ENCODE results near the gene FOSL2.

FOSL2 gene

DNA sequence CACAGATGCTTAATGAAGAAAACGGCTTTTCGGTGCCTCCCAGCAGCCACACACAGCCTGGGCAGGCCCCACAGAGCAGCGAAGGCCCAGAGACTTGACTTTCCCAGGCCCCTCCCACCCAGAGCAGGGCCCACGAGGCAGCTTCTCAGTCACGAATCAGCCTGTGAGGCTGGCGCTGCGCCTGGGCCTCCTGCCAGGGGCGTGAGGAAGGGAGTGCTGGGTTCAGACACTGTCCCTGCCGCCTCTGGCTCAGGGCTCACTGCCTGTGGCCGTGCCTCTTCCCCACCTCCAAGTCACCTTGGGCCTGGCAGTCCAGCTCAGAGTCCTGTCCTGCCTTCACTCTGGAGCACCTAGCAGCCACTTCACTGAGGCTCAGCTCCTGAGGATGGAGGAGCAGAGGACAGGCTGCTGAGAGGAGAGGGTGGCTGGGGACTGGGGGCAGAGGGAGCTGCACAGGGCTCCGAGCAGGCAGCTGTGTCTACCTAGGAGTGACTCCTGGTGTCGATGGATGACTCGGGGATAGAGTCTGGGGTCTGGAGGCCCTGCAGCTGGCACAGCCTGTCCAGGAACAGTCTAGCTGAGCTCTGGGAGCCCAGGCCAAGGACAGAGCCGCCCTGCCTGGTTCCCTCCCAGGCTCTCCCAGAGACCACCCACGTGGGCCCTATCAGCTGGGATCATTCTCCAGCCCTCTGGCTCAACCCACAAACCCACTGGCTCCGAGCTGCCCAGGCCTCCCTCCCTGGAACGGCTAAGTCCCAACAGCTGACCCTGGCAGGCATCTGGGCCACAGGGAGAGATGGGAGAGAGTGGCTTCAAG is 36.4 kb upstream of the FOSL2 start:
- DNase-seq (ENCODE audit: low read depth), result peak; percentile 76
- no peak overlapping the region for H3K4me3 ChIP-seq (ENCODE audit: low read depth, low read length)

- H3K4me3 ChIP-seq (ENCODE audit: low read depth, low read length), result no peak overlapping the region
- DNase-seq (ENCODE audit: low read depth), result no peak
Observed at GRCh38 chr2:28357055-28357454, 35.6 kb upstream of the FOSL2 start.

DNA sequence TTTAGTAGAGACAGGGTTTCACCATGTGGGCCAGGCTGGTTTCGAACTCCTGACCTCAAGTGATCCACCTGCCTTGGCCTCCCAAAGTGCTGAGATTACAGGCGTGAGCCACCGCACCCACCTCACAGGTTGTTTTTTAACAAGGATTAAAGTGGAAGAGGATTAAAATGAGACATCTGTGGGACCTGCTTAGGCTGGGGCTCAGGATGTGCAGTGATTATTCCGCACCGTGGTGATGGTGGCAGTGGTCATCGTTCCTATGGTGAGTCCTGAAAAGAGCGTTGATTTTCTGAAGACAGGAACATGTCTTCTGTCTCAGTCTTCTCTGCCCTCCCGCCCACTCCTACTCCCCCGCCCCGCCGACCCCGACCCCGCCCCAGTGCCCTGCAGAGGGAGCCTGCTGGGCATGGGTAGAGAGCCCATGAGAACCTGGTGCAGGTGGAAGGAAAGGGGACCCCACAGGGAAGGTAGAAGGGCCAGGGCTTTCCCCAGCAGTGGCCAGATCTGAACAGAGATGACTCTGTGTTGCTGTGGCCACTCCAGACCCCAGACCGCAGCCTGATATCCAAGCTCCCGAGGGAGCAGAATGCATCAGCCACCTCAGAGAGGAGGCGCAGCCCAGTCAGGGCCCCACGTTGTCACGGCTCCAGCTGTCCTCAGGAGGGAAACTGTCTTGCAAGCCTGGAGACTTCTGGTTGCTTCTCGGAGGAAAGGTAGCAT is 34.5 kb upstream of the FOSL2 start:
- DNase-seq (ENCODE audit: low read depth), result no peak
- H3K4me3 ChIP-seq (ENCODE audit: low read depth, low read length), result no peak overlapping the region

DNA sequence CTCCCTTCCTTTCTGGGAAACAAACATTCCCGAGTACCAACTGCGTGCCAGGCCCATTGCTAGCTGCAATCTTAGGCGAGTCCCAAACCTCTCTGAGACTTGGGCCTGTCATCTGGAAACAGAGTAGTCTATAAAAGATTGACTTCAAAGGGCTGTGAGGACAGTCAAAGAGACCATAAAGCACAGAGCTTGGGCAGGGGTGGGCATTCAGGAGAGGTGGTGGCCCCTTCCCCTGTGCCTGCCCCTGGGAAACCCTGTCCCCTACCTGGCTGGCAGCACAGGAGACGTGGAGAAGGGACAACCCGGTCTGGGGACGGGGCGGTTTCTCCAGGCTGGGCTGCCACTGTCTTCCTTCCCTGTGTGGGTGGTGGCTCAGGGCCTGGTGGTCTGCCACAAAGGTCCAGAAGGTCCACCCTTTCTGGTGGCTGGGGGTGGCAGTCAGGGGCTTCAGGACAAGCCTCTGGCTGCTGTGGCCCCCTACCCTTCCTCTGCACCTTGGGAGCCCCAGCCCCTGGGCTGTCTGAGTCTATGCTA is 33.9 kb upstream of the FOSL2 start:
- H3K4me3 ChIP-seq (ENCODE audit: low read depth, low read length), result no peak overlapping the region
- no peak for DNase-seq (ENCODE audit: low read depth)

- H3K4me3 ChIP-seq (ENCODE audit: low read depth, low read length), result no peak overlapping the region
- DNase-seq (ENCODE audit: low read depth), result no peak
Observed at GRCh38 chr2:28359222-28360057, 33.2 kb upstream of the FOSL2 start.

DNA sequence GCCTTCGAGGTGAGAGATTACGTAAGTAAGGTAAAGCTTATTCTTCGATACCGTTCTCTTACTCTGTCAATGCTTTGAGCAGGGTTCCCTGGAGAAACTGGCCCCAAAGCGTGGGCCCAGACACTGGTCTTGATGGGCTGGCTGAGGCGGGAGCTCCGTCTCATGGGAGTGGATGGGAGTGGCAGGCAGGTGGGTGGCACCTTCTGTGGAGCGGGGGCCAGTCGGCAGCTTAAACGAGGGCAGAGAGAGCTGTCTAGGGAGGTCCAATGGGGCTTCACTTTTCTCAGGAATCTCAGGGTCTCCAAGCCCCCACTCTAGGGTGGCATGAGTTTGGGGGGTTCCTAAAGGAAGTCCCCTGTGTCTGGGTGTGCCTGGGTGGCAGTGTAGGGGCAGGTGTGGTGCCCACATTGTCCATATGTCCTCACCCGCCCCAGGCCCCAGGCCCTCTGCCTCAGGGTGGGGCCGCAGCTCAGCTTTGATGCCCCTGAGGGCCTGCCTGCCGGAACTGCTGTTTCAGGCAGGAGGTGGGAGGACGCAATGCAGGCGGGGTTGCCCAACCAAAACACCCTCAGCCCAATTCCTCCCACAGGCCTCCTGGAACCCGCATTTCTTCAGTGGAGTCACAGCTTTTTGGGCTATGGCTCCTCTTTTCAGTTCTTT is 32.5 kb upstream of the FOSL2 start:
- DNase-seq (ENCODE audit: low read depth), result no peak
- no peak overlapping the region for H3K4me3 ChIP-seq (ENCODE audit: low read depth, low read length)

GRCh38 chr2:28360718-28361293 is 31.9 kb upstream of the FOSL2 start:
- H3K4me3 ChIP-seq (ENCODE audit: low read depth, low read length), result no peak overlapping the region
- peak; percentile 68 for DNase-seq (ENCODE audit: low read depth)

- H3K4me3 ChIP-seq (ENCODE audit: low read depth, low read length), result no peak overlapping the region
- no peak for DNase-seq (ENCODE audit: low read depth)
Observed at GRCh38 chr2:28361991-28362710, 30.5 kb upstream of the FOSL2 start.

DNA sequence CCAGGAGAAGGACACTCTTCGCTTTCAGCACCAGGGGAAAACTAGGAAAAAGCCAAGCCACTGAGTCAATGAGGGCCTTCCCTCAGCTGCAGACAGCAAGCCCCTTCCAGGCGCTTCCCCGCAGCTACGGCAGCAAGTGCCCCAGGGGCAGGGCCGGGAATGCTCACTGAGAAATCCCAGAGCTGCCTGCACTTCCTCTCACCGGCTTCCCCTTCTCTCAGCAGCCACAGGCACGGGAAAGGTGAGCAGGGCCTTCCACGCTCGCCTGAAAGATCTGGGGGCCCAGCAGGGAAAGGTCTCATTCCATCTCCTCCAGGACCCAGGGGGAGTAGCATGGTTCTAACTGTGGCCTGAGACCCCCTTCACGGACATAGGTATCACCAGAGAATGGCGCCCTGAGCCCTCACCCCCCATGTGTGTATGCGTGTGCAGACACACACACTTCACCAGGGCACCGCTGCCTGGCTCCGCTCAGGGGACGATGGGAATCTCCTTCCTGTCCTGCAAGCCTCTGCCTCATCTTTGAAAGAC is 29.6 kb upstream of the FOSL2 start:
- H3K4me3 ChIP-seq (ENCODE audit: low read depth, low read length), result no peak overlapping the region
- DNase-seq (ENCODE audit: low read depth), result no peak

GRCh38 chr2:28363686-28364280 is 28.9 kb upstream of the FOSL2 start:
- no peak overlapping the region for H3K4me3 ChIP-seq (ENCODE audit: low read depth, low read length)
- no peak for DNase-seq (ENCODE audit: low read depth)

GRCh38 chr2:28364610-28365009 is 28.0 kb upstream of the FOSL2 start:
- no peak overlapping the region for H3K4me3 ChIP-seq (ENCODE audit: low read depth, low read length)
- no peak for DNase-seq (ENCODE audit: low read depth)

DNA sequence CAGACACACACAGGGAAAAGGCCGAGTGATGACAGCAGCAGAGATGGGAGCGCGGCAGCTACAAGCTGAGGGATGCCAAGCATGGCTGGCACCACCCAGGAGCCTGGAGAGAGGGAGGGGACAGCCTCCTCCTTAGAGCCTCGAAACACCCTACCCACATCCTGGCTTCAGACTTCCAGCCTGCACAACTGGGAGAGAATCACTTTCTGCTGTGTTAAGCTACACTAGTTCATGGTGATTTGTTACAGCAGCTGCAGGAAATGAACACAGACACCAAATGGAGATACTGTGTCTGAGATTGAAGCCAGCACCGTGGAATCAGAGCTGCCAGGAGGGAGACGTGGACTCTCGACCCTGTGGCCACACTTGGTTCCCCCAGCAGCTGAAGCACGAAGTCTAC is 27.5 kb upstream of the FOSL2 start:
- no peak for DNase-seq (ENCODE audit: low read depth)

DNA sequence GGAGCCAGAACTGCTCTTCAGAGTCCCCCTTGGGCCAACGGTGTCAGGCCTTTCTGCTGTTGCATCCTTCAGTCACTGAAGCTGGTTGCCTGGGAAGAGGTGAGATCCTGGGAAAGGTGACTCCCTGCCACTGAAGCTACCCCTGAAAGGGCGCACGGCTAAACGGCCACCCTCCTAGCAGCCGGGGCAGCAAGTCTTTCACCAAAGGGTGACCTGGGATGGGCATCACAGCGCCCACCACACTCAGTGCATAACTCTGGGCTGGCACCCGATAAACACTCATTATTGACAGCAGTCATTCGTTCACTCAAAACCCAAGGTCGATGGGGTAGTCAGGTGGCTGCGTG is 26.5 kb upstream of the FOSL2 start:
- no peak overlapping the region for H3K4me3 ChIP-seq (ENCODE audit: low read depth, low read length)
- no peak for DNase-seq (ENCODE audit: low read depth)

More for the DNA sequence above, 27.5 kb upstream of the FOSL2 start:
- no peak overlapping the region for H3K4me3 ChIP-seq (ENCODE audit: low read depth, low read length)

- DNase-seq (ENCODE audit: low read depth), result no peak
- H3K4me3 ChIP-seq (ENCODE audit: low read depth, low read length), result no peak overlapping the region
Observed at GRCh38 chr2:28366496-28367282, 26.0 kb upstream of the FOSL2 start.

- no peak for DNase-seq (ENCODE audit: low read depth)
- H3K4me3 ChIP-seq (ENCODE audit: low read depth, low read length), result no peak overlapping the region
Observed at GRCh38 chr2:28367667-28368356, 24.8 kb upstream of the FOSL2 start.

DNA sequence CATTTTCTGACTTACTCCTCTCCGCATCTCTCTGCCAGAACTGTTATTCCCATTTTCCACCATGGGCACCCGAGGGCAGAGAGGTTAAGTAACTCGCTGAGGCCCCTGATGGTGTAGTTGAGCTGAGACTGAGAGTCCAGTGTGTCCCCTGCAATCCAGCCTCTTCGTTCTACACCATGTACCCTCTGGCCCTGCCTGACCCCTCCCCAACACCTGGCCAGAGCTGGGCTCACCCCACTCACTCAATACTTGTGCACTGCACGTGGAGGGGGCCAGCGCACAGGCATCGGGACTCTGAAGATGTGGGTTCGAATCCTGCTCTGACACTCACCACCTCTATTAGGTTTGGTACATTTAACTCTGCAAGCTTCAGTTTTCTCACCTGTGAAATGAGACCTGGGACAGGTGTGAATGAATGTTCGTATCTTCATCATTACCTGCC is 24.3 kb upstream of the FOSL2 start:
- DNase-seq (ENCODE audit: low read depth), result no peak
- H3K4me3 ChIP-seq (ENCODE audit: low read depth, low read length), result no peak overlapping the region

DNA sequence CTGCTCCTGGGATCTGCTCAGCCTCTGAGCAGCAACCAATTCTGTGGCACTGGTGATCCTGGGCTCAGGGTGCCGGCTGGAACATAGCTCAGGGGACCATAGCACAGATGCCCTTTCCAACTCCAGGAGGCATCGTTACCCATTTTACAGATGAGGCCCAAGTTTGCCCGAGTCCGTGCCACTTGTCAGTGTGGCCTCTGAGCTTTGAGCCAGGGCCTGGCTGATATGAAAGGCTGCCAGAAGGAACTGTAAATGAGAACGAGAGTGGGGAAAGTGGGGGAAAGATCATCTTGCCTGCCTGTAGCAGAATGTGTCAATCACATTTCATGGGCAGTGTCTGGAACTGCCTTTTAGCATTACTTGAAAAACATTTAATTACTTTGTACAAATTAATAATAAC is 23.3 kb upstream of the FOSL2 start:
- no peak for DNase-seq (ENCODE audit: low read depth)

More for the DNA sequence above, 23.3 kb upstream of the FOSL2 start:
- H3K4me3 ChIP-seq (ENCODE audit: low read depth, low read length), result no peak overlapping the region
